Type B pancreatic cell (in vitro differentiated cells): ENCODE results near the gene SPRR1A. TPM values are rescaled to one million over a fixed set of nuclear protein-coding genes. Genes with fewer than 3 reads are reported as not detected.

Experiments
- DNase-seq: peaks from one replicate; pipeline ENCODE4 v3.0.0; 2021; ENCODE audit warnings: mixed read lengths; ENCODE audit not compliant: unreplicated experiment; ENCODE audit errors: extremely low spot score
- H3K27ac Mint-ChIP-seq: 2 replicates; pipeline ENCODE4 v1.8.0; 2021; ENCODE audit warnings: mild to moderate bottlenecking, mixed read lengths
- H3K27me3 Mint-ChIP-seq: 2 replicates; pipeline ENCODE4 v1.8.0; 2021; ENCODE audit warnings: mixed read lengths
- H3K36me3 Mint-ChIP-seq: 2 replicates; pipeline ENCODE4 v1.8.0; 2021; ENCODE audit warnings: mixed read lengths
- H3K4me1 Mint-ChIP-seq: one replicate; pipeline ENCODE4 v1.8.0; 2021; ENCODE audit warnings: mixed read lengths; ENCODE audit not compliant: unreplicated experiment
- H3K4me3 Mint-ChIP-seq: 2 replicates; pipeline ENCODE4 v1.8.0; 2021; ENCODE audit warnings: mild to moderate bottlenecking, mixed read lengths
- H3K9me3 Mint-ChIP-seq: 2 replicates; pipeline ENCODE4 v1.8.0; 2021; ENCODE audit warnings: mixed read lengths
- CTCF ChIP-seq: fragments of 200-600 bp; sonication (generic); conservative IDR thresholded peaks from 2 replicates; pipeline ENCODE4 v1.5.0; 2021; ENCODE audit warnings: antibody characterized with exemption, mild to moderate bottlenecking
- total RNA-seq: library from RNA; stranded (reverse); gene quantifications from 2 replicates; pipeline ENCODE4 v1.2.1, GENCODE V29; 2021; ENCODE audit warnings: low replicate concordance

Gene SPRR1A
- total RNA-seq, 1 donor from 2014 or later, result 22.2 TPM

- no peak for DNase-seq
- H3K4me1 Mint-ChIP-seq, result no peaks in the 10 kb centered on the region
- H3K9me3 Mint-ChIP-seq, result no peaks in the 10 kb centered on the region
- no peak overlapping the region for H3K27ac Mint-ChIP-seq
- no peaks in the 10 kb centered on the region for H3K27me3 Mint-ChIP-seq
- H3K4me3 Mint-ChIP-seq, result no peak overlapping the region
- no peaks in the 10 kb centered on the region for H3K36me3 Mint-ChIP-seq
- no peak for TF ChIP-seq CTCF
Measured at GRCh38 chr1:153028766-153029165, 44.9 kb downstream of the SPRR1A start.

GRCh38 chr1:153030895-153031294, 47.0 kb downstream of the SPRR1A start, which contains the start of gene SPRR1B:
Gene SPRR1B (plus strand): TSS chr1:153031203. CDS start chr1:153032346, 1,143 bp downstream.
- no peak for TF ChIP-seq CTCF

GRCh38 chr1:153032073-153032472, 48.2 kb downstream of the SPRR1A start:
- Mint-ChIP-seq H3K4me1 (no peaks in the 10 kb centered on the region), H3K27me3 (no peaks in the 10 kb centered on the region), H3K4me3 (no peak overlapping the region), H3K36me3 (no peaks in the 10 kb centered on the region), H3K27ac (no peak overlapping the region), H3K9me3 (no peaks in the 10 kb centered on the region)
- DNase-seq, result no peak
- TF ChIP-seq CTCF, result no peak

More at GRCh38 chr1:153030895-153031294, 47.0 kb downstream of the SPRR1A start, which contains the start of gene SPRR1B:
- H3K4me3 Mint-ChIP-seq, result peak within 1 kb of the TSS; percentile 26
- H3K36me3 Mint-ChIP-seq, result no peaks in the 10 kb centered on the region
- H3K9me3 Mint-ChIP-seq, result no peaks in the 10 kb centered on the region
- no peak for DNase-seq
- no peaks in the 10 kb centered on the region for H3K4me1 Mint-ChIP-seq
- no peaks in the 10 kb centered on the region for H3K27me3 Mint-ChIP-seq
- H3K27ac Mint-ChIP-seq, result no peak within 1 kb of the TSS

- no peak for TF ChIP-seq CTCF
- Mint-ChIP-seq H3K27ac (no peak overlapping the region), H3K4me1 (no peaks in the 10 kb centered on the region)
Measured at GRCh38 chr1:153032677-153033308, 48.9 kb downstream of the SPRR1A start.

GRCh38 chr1:153035211-153035610, 51.3 kb downstream of the SPRR1A start:
- DNase-seq, result no peak
- no peaks in the 10 kb centered on the region for H3K27me3 Mint-ChIP-seq
- no peak for TF ChIP-seq CTCF
- H3K4me1 Mint-ChIP-seq, result no peaks in the 10 kb centered on the region
- H3K9me3 Mint-ChIP-seq, result no peaks in the 10 kb centered on the region
- H3K4me3 Mint-ChIP-seq, result no peak overlapping the region
- no peaks in the 10 kb centered on the region for H3K36me3 Mint-ChIP-seq
- no peak overlapping the region for H3K27ac Mint-ChIP-seq

More at GRCh38 chr1:153032677-153033308, 48.9 kb downstream of the SPRR1A start:
- no peak for DNase-seq
- no peaks in the 10 kb centered on the region for H3K27me3 Mint-ChIP-seq
- peak overlapping the region; percentile 49 for H3K4me3 Mint-ChIP-seq
- H3K9me3 Mint-ChIP-seq, result no peaks in the 10 kb centered on the region
- H3K36me3 Mint-ChIP-seq, result no peaks in the 10 kb centered on the region

Other genes with a start within 250 kb of the SPRR1A start
- not detected in 2 replicates for gene KPRP, start 226.1 kb upstream of the SPRR1A start, total RNA-seq
- gene LCE1F, start 208.9 kb upstream of the SPRR1A start, total RNA-seq, result not detected in 2 replicates
- not detected in 2 replicates for gene LCE1E, start 197.8 kb upstream of the SPRR1A start, total RNA-seq
- not detected in 2 replicates for gene LCE1D, start 187.4 kb upstream of the SPRR1A start, total RNA-seq
- gene LCE1C, start 177.4 kb upstream of the SPRR1A start, total RNA-seq, result not detected in 2 replicates
- not detected in 2 replicates for gene LCE1B, start 172.1 kb upstream of the SPRR1A start, total RNA-seq
- gene LCE1A, start 156.6 kb upstream of the SPRR1A start, total RNA-seq, result not detected in 2 replicates
- not detected in 2 replicates for gene LCE6A, start 141.2 kb upstream of the SPRR1A start, total RNA-seq
- not detected in 2 replicates for gene LCE7A, start 124.1 kb upstream of the SPRR1A start, total RNA-seq
- not detected in 2 replicates for gene SMCP, start 105.8 kb upstream of the SPRR1A start, total RNA-seq
- gene IVL, start 75.5 kb upstream of the SPRR1A start, total RNA-seq, result 10.9 and 19.3 TPM in 2 replicates
- not detected in 2 replicates for gene SPRR5, start 36.9 kb upstream of the SPRR1A start, total RNA-seq
- gene SPRR4, start 13.4 kb upstream of the SPRR1A start, total RNA-seq, result not detected in 2 replicates
- gene SPRR3, start 17.7 kb downstream of the SPRR1A start, total RNA-seq, result 155 and 164 TPM in 2 replicates
- 93.7 and 274 TPM in 2 replicates for gene SPRR1B, start 47.1 kb downstream of the SPRR1A start, total RNA-seq
- 1.6 TPM in 1 of 2 replicates, not detected in the other for gene SPRR2D, start 57.0 kb downstream of the SPRR1A start, total RNA-seq
- 0.75 and 2.3 TPM in 2 replicates for gene SPRR2A, start 73.4 kb downstream of the SPRR1A start, total RNA-seq
- not detected in 2 replicates for gene SPRR2B, start 87.5 kb downstream of the SPRR1A start, total RNA-seq
- not detected in 2 replicates for gene SPRR2E, start 110.4 kb downstream of the SPRR1A start, total RNA-seq
- gene SPRR2F, start 129.4 kb downstream of the SPRR1A start, total RNA-seq, result 2.5 and 5.1 TPM in 2 replicates
- gene SPRR2G, start 166.8 kb downstream of the SPRR1A start, total RNA-seq, result not detected in 2 replicates
- not detected in 2 replicates for gene LELP1, start 219.3 kb downstream of the SPRR1A start, total RNA-seq
- gene PRR9, start 233.5 kb downstream of the SPRR1A start, total RNA-seq, result not detected in 2 replicates